NCI-H82 (cell line): ENCODE measurements around the gene GTSF1L.

ENCODE experiments used
- DNase-seq: peaks from one replicate; lab custom pipeline; 2025; lab: John Stamatoyannopoulos, UW

The GTSF1L gene

GRCh38 chr20:43746344-43747137 lies 19.7 kb upstream of the GTSF1L start:
- no peak for DNase-seq

DNA sequence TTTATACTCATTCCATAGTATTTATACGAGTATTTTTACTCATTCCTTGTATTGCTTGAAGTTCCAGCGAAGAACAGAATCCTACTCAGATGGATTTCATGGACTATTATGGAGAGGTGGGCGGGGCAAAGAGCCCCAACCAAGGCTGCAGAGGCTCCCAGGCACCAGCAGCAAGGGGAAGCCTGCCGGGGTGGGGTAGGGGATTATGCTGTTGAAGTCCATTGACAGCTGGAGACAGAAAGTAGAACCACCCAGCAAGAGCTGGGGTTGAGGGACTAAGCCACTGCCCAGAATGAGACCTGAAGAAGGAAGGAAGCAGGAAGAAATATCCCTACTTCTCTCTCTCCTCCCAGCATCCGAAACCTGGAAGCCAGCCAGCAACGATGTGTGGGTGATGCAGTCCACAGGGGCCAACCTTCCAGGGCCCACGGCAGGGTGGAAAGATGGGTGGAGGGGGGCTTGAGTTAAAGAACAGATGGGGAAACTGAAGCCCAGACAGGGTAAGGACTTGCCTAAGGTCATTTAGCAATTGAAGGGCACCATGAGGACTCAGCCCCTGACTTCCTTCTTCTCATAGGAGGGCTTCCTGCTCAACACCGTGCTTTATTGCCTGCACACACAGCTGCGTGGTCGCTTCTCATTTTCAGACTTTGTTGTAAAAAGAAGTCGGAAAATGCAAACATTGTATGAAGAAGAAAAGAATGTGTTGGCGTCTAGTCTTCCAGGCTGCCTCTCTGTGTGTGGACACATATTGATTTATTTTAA lies 18.3 kb upstream of the GTSF1L start:
- DNase-seq: peak; percentile 82

GRCh38 chr20:43744151-43744611 lies 17.4 kb upstream of the GTSF1L start:
- DNase-seq: no peak

DNA sequence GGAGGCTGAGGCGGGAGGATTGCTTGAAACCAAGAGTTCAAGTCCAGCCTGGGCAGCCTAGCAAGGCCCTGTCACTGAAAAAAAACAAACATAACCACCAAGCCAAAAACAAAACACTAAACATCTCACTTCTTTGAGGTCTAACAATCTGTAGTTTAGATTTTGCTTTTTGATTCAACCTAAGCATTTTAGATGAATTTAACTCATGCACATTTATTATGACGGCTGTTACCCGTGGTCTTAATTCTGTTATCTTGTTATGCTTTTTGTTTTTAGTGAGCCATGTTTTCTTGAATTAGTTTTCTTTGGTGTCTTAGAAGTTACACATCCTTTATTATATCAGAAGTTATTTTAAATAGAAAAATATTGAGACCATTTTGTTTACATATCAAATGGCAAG lies 13.8 kb upstream of the GTSF1L start:
- DNase-seq: no peak

- no peak for DNase-seq
These were observed 12.4 kb upstream of the GTSF1L start for GRCh38 chr20:43739148-43739749.

- DNase-seq: no peak
These were observed 11.1 kb upstream of the GTSF1L start for GRCh38 chr20:43737925-43738324.

GRCh38 chr20:43736588-43737158 lies 9.9 kb upstream of the GTSF1L start:
- peak; percentile 14 for DNase-seq

GRCh38 chr20:43731927-43732326 lies 5.1 kb upstream of the GTSF1L start:
- no peak for DNase-seq

GRCh38 chr20:43731469-43731868 lies 4.7 kb upstream of the GTSF1L start:
- DNase-seq: no peak

- DNase-seq: no peak
These were observed 2.0 kb upstream of the GTSF1L start for GRCh38 chr20:43728686-43729255.

- no peak for DNase-seq
These were observed 1.3 kb upstream of the GTSF1L start for GRCh38 chr20:43727980-43728590.

- DNase-seq: no peak
These were observed 469 bp downstream of the GTSF1L start for GRCh38 chr20:43726333-43726732.

DNA sequence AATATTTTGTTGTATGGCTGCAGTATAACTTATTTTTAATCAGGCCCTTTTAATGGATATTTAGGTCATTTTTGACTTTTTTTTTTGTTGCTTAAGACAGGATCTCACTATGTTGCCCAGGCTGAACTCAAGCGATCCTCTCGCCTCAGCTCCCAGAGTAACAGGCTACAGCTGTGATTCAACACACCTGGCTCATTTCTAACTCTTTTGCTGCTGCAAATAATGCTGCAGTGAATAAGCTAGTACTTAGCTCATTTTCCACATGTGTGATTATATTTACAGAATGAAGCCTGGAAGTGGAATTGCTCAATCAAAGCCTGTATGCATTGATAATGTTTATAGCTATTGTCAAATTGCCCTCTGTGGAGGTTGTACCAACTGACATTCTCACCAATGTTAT lies 1.1 kb downstream of the GTSF1L start:
- DNase-seq: no peak

DNA sequence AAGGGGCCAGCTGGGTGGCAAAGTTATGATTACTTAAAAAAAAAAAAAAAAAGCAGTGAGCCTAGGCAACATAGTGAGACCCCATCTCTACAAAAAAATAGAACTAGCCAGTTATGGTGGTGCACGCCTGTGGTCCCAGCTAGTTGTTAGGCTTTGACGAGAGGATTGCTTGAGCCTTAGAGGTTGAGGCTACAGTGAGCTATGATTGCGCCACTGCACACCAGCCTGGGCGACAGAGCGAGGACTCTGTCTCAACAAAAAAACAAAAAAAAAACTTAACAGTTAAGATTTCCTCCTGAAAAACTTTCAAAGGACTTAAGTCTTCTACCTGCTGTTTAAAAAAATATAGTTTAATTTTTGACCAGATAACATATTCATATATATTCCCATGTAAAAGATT lies 2.4 kb downstream of the GTSF1L start:
- no peak for DNase-seq

GRCh38 chr20:43723735-43724134 lies 3.1 kb downstream of the GTSF1L start:
- DNase-seq: no peak

DNA sequence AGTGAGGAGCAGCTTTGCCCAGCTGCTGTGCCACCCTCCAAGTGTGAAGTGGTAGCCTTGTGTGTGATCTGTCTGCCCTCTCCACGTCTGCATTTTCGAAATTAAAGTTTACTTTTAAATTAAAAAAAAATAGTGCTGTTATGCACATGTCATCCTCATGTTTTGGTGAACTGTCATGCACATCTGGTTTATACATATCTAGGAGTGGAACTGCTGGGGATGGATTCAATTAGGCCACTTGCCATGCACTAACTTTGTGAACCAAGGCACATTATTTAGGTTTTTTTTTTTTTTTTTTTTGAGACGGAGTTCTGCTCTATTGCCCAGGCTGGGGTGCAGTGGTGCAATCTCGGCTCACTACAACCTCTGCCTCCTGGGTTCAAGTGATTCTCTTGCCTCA lies 3.6 kb downstream of the GTSF1L start:
- no peak for DNase-seq

- DNase-seq: no peak
These were observed 4.7 kb downstream of the GTSF1L start for GRCh38 chr20:43722153-43722505.

DNA sequence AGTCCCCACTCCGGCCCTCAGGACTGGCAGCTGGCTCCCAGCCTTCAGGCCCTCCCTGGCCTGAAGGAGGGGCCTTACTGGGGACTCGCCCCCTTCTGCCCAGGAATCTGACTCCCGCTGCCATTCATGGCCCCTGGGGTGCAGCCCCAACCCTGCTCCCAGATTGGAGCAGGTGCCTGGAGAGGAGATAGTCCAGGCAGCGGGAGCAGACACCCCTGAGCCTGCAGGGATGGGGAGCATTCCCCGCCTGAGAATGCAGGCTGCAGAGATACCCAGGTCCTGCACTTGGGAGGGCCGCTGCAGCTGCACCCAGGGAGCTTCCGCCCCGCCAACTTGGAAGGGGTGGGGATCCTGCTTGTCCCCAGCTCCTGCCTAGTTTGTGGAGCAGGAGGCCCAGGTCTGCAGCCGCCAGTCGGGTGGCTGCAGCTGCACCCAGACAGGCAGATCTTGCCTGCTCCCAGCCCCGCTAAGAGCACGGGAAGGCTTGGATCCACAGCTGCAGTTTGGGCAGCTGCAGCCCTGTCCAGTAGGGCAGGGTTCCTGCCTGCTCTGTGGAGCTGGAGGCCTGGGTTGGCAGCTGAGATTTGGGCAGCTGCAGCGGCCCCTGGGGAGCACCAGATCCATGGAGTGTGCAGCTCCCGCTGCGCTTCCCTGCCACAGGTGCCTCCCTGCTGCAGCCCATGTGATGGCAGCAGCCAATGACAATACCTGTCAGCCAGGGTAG lies 5.2 kb downstream of the GTSF1L start:
- peak; percentile 19 for DNase-seq

DNA sequence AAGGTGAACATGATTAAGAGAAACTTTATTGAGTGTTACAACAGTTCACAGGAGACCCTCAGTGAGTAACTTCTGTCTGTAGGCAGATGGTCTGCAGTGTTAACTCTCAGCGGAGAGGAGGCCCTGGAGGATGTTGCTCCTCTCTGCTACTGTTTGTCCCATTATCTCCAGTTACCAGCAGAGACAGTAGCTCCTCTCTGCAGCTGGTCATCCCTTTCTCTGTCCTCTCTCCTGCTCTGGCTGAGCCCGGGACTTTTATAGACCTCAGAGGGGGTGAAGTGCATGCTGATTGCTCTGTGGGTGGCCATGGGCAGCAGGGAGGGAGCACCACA lies 5.7 kb downstream of the GTSF1L start:
- no peak for DNase-seq

GRCh38 chr20:43720007-43720406 lies 6.8 kb downstream of the GTSF1L start:
- DNase-seq: no peak

DNA sequence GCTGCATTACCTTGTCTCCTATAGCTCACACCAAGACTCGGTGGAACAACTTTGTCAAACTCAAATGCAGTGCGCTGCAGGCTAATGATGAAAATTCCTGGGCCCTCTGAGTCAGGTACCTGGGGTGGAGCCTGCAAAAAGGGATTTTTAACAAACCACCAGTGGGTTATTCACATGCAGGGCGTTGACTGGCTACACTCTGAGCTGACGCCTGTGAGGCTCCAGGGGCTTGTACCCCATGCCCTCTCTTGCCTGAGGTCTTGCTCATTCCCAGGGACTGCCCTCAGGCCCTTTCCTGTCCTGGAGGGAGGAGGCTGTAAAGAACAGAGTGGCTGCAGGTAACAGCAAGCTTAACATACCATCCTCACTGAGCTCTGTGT lies 9.2 kb downstream of the GTSF1L start:
- DNase-seq: no peak
